ENCODE data around the gene VWCE. TPM values are rescaled to one million over a fixed set of nuclear protein-coding genes. Genes with fewer than 3 reads are reported as not detected.

The VWCE gene
- total and polyA plus RNA-seq, 10 of the 15 experiments (the other 5 are each of a cell fraction or from before 2014, with no cell fraction given): 0.10 to 4.9 (median 2.4) TPM

DNA sequence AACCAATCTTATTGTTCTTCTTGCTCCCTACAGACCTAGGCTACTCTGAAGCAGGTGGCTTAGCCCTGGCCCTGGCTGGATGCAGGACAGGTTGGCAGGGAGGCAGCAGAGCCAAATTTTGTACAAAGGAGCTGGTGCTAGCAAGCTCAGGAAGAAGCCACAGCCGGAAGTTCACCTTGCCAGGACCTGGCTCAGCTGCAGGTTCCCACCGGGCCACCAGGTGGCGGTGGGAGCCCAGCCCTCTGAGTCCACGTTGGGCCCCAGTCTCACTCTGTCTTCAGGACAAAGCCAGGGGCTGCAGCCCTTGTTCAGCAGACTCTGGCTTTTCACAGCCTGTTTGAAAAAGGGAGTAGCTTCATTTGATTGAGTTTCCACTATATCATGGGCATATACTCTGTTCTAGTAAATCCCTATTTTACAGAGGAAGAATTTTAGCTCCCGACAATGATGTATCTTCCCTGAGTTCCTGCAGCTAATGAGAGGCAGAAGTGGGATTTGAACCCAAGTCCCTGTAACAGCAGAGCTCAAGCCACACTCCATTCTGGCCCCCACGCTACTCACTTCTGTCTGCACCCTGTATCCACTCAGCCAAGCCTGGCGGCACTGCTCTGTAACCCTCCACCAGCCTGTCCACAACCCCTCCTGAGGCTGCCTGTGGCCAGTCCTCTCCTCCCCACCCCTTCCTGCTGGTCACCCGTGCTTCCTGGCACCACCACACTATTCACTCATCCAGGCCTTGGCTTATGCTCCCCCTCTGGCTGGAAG is 41.2 kb upstream of the VWCE start (continued):
- TF ChIP-seq PML (IDR thresholded peaks at IDR 0.05; ENCODE audit: low read length) (no peak), PAX8 (IDR thresholded peaks at IDR 0.05) (no peak), FOXK2 (IDR thresholded peaks at IDR 0.05) (no peak), LARP7 (IDR thresholded peaks at IDR 0.05) (peak; percentile 62; the same call in 1 of the 2 replicates), CHD2 (IDR thresholded peaks at IDR 0.05; ENCODE audit: borderline replicate concordance, low read depth, low read length) (no peak), DPF2 (IDR thresholded peaks at IDR 0.05) (no peak), POLR2A (IDR thresholded peaks at IDR 0.05; ENCODE audit: low read depth, low read length) (peak; percentile 48; the same call in 1 of the 2 replicates), BCL11A (IDR thresholded peaks at IDR 0.05; ENCODE audit: low read depth, low read length) (no peak), CHD4 (IDR thresholded peaks at IDR 0.05) (no peak), SREBF1 (IDR thresholded peaks at IDR 0.05; ENCODE audit: low read length) (no peak), SMARCA5 (IDR thresholded peaks at IDR 0.05) (peak; percentile 67; the same call in 1 of the 2 replicates), ZNF274 (IDR thresholded peaks at IDR 0.05; ENCODE audit: insufficient read depth, insufficient read length) (no peak), TBL1XR1 (IDR thresholded peaks at IDR 0.05; ENCODE audit: low read depth, low read length) (0 out of 2 replicates have a peak, but pooled peaks have one; percentile 35)
- TF ChIP-seq, protein P1, sequence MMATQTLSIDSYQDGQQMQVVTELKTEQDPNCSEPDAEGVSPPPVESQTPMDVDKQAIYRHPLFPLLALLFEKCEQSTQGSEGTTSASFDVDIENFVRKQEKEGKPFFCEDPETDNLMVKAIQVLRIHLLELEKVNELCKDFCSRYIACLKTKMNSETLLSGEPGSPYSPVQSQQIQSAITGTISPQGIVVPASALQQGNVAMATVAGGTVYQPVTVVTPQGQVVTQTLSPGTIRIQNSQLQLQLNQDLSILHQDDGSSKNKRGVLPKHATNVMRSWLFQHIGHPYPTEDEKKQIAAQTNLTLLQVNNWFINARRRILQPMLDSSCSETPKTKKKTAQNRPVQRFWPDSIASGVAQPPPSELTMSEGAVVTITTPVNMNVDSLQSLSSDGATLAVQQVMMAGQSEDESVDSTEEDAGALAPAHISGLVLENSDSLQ (IDR thresholded peaks at IDR 0.05): no peak
